Transverse colon (tissue), 4 donors: Measurements from ENCODE around the gene KMT2A.

Source experiments
- CTCF ChIP-seq, 5 experiments: fragments of 200-600 bp in 3 of 5; fragments of 450-650 bp in 2 of 5; sonication (generic) in 3 of 5; IDR thresholded peaks; 1 replicate in 2 of 5; 2 replicates in 3 of 5; pipeline ENCODE4 v1.5.1; 2016 to 2017; ENCODE audit warnings: antibody characterized with exemption in 5 of 5, inconsistent platforms in 3 of 5, mild to moderate bottlenecking in 2 of 5, moderate library complexity in 1 of 5
- EP300 ChIP-seq: sonication (generic); formaldehyde crosslinking; IDR thresholded peaks from one replicate; pipeline ENCODE4 v1.6.1; 2017; ENCODE audit warnings: antibody characterized with exemption, low read depth
- POLR2A ChIP-seq: fragments of 450-650 bp; IDR thresholded peaks from one replicate; pipeline ENCODE4 v1.6.1; 2016; ENCODE audit warnings: antibody characterized with exemption, mild to moderate bottlenecking, moderate library complexity
- POLR2AphosphoS5 ChIP-seq, 3 donors: sonication (generic); formaldehyde crosslinking; IDR thresholded peaks; one replicate each; pipeline ENCODE4 v1.6.1; 2016; ENCODE audit warnings: antibody characterized with exemption in 3 of 3

GRCh38 chr11:118565051-118565450 lies 128.8 kb downstream of the KMT2A start:
- no peak for TF ChIP-seq CTCF (IDR thresholded peaks at IDR 0.05)
- no peak for TF ChIP-seq POLR2AphosphoS5 (IDR thresholded peaks at IDR 0.05)
- no peak for TF ChIP-seq EP300
- TF ChIP-seq POLR2A = no peak
